HEK293 (cell line): ENCODE data around the gene UBE2Q1.

Experiments
- ATF2 ChIP-seq: fragments of 450-650 bp; formaldehyde crosslinking; IDR thresholded peaks from 2 replicates; pipeline ENCODE4 v1.5.1; 2016; ENCODE audit warnings: missing biosample characterization, missing genetic modification characterization, low read depth
- CTCF ChIP-seq: fragments of 450-650 bp; formaldehyde crosslinking; IDR thresholded peaks from 2 replicates; pipeline ENCODE4 v1.5.1; 2016; ENCODE audit warnings: missing biosample characterization, missing genetic modification characterization
- ELK4 ChIP-seq: IDR thresholded peaks from 2 replicates; pipeline ENCODE4 v1.6.1; 2011; ENCODE audit warnings: mild to moderate bottlenecking, low read depth, low read length, borderline replicate concordance
- ZBTB17 ChIP-seq: fragments of 450-650 bp; formaldehyde crosslinking; IDR thresholded peaks from 2 replicates; pipeline ENCODE4 v1.5.1; 2016; ENCODE audit warnings: missing biosample characterization, missing genetic modification characterization
- ZNF174 ChIP-seq: fragments of 450-650 bp; formaldehyde crosslinking; IDR thresholded peaks from 2 replicates; pipeline ENCODE4 v1.5.0; 2017; ENCODE audit warnings: missing biosample characterization, mild to moderate bottlenecking, missing genetic modification characterization
- ZNF530 ChIP-seq: fragments of 450-650 bp; formaldehyde crosslinking; IDR thresholded peaks from 2 replicates; pipeline ENCODE4 v1.5.1; 2016; ENCODE audit warnings: low read depth, missing biosample characterization, missing genetic modification characterization
- ZNF76 ChIP-seq: fragments of 450-650 bp; formaldehyde crosslinking; IDR thresholded peaks from 2 replicates; pipeline ENCODE4; 2016; ENCODE audit warnings: low read depth, missing biosample characterization, missing genetic modification characterization, borderline replicate concordance

- TF ChIP-seq ZNF530 (tag by site-specific recombination) (no peak), CTCF (no peak), ZNF76 (tag by site-specific recombination) (no peak), ZNF174 (tag by site-specific recombination) (no peak), ATF2 (tag by site-specific recombination) (no peak), ELK4 (no peak), ZBTB17 (tag by site-specific recombination) (no peak)
Measured at GRCh38 chr1:154598871-154599635, 40.6 kb upstream of the UBE2Q1 start.
